Peyer's patch (tissue), 4 donors: ENCODE results near the gene ATXN1.

Source experiments
- POLR2A ChIP-seq, 2 donors: fragments of 450-650 bp; IDR thresholded peaks; one replicate each; pipeline ENCODE4 v1.5.1; 2017; ENCODE audit warnings: antibody characterized with exemption in 2 of 2, mild to moderate bottlenecking in 2 of 2, moderate library complexity in 2 of 2
- TF ChIP-seq, protein P1 (sequence below), 6 experiments: fragments of 450-650 bp in 4 of 6; fragments of 200-600 bp in 2 of 6; sonication (generic) in 1 of 6; IDR thresholded peaks; one replicate each; pipeline ENCODE4 v1.5.1; 2017 to 2019; ENCODE audit warnings: antibody characterized with exemption in 6 of 6, mild to moderate bottlenecking in 3 of 6, moderate library complexity in 1 of 6

GRCh38 chr6:16396497-16397319 is 364.6 kb downstream of the ATXN1 start:
- TF ChIP-seq, protein P1, sequence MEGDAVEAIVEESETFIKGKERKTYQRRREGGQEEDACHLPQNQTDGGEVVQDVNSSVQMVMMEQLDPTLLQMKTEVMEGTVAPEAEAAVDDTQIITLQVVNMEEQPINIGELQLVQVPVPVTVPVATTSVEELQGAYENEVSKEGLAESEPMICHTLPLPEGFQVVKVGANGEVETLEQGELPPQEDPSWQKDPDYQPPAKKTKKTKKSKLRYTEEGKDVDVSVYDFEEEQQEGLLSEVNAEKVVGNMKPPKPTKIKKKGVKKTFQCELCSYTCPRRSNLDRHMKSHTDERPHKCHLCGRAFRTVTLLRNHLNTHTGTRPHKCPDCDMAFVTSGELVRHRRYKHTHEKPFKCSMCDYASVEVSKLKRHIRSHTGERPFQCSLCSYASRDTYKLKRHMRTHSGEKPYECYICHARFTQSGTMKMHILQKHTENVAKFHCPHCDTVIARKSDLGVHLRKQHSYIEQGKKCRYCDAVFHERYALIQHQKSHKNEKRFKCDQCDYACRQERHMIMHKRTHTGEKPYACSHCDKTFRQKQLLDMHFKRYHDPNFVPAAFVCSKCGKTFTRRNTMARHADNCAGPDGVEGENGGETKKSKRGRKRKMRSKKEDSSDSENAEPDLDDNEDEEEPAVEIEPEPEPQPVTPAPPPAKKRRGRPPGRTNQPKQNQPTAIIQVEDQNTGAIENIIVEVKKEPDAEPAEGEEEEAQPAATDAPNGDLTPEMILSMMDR (IDR thresholded peaks at IDR 0.05): no peak
- no peak for TF ChIP-seq POLR2A (IDR thresholded peaks at IDR 0.05)
